GM12875 (cell line): ENCODE measurements around the gene BAMBI.

Experiments
- H3K4me3 ChIP-seq: one replicate; pipeline ENCODE4 v1.5.1; 2011; ENCODE audit warnings: low read depth, low read length, control low read depth
- TF ChIP-seq, protein P1 (sequence below): IDR thresholded peaks from 2 replicates; pipeline ENCODE4 v1.5.1; 2011; ENCODE audit warnings: low read depth, mild to moderate bottlenecking, control low read depth, inconsistent platforms, low read length, moderate library complexity, borderline replicate concordance; ENCODE audit not compliant: insufficient read depth

The BAMBI gene

GRCh38 chr10:28676326-28676967 lies 874 bp upstream of the BAMBI start:
- TF ChIP-seq, protein P1, sequence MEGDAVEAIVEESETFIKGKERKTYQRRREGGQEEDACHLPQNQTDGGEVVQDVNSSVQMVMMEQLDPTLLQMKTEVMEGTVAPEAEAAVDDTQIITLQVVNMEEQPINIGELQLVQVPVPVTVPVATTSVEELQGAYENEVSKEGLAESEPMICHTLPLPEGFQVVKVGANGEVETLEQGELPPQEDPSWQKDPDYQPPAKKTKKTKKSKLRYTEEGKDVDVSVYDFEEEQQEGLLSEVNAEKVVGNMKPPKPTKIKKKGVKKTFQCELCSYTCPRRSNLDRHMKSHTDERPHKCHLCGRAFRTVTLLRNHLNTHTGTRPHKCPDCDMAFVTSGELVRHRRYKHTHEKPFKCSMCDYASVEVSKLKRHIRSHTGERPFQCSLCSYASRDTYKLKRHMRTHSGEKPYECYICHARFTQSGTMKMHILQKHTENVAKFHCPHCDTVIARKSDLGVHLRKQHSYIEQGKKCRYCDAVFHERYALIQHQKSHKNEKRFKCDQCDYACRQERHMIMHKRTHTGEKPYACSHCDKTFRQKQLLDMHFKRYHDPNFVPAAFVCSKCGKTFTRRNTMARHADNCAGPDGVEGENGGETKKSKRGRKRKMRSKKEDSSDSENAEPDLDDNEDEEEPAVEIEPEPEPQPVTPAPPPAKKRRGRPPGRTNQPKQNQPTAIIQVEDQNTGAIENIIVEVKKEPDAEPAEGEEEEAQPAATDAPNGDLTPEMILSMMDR: no peak
- no peak overlapping the region for H3K4me3 ChIP-seq

DNA sequence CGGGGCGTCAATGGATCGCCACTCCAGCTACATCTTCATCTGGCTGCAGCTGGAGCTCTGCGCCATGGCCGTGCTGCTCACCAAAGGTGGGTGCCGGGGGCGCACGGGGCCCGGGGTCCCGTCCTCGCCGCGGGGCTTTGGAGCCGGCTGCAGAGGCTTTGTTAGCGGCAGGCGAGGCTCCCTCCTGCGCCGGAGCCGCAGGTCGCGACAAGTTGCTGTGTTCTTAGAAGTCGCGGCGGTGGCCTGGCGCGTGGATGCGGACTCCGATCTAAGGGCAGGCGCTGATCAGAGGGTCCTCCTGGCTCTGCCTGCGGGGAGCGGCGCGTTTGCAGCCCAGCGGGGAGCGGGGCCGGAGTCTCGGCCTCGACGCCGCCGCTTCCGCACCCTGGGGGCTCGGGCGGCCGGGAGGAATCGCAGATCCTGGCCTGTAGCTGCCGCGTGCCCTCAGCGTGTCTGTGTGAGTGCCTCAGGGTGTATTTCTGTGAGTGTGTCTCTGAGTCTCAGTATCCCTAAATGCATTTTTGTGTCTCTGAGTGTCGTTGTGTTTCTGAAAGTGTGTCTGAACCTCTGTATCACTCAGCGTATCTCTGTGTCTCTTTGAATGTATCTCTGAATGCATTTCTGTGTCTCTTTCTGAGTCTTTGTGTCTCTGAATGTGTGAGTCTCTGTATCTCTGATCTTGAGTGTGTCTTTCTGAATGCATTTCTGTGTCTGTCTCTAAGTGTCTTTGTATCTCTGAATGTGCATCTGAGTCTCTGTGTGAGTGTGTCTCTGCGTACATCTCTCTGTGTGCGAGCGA lies 766 bp downstream of the BAMBI start:
- no peak overlapping the region for H3K4me3 ChIP-seq
- TF ChIP-seq, protein P1: 0 out of 2 replicates have a peak, but pooled peaks have one; percentile 1

DNA sequence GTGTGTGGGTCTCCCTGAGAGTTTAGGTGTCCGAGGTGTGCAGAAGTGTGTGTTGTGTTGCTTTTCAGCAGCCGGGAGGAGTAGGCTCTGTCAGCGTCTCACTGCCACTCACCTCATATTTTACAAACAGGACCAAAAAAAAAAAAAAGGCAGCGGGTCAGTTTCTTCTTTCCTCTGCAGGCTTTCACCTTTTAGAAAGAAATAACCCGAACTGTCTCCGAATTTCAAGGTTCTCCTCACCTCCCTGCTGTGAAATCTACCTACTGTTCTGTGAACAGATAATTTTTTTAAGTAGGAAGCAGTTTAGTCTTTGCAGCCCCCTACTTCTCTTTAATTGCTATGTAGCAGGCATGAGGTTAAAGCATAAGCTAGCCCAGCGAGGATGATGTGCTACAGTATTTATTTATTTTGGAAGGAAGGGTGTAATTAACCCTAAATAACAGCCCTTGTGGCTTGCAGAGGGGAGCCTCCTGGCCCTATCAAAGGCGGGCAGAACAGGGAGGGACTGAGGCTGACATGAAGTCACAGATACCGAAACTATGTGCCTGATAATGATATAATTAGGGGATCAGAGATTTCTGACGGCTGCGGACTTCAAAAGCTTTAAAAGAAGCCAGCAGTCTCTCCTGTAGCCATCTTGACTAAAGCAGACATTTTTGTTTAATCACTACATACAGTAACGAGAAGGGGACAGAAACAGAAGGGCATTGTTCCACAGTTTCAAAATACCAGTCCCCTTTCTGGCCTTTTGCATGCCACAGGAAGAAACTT lies 1.6 kb downstream of the BAMBI start:
- TF ChIP-seq, protein P1: no peak
- H3K4me3 ChIP-seq: no peak overlapping the region

GRCh38 chr10:28679581-28680357 lies 2.4 kb downstream of the BAMBI start:
- H3K4me3 ChIP-seq: no peak overlapping the region
- TF ChIP-seq, protein P1: no peak

- TF ChIP-seq, protein P1: no peak
These were observed 3.0 kb downstream of the BAMBI start for GRCh38 chr10:28680358-28680752.

GRCh38 chr10:28681291-28681763 lies 4.0 kb downstream of the BAMBI start:
- H3K4me3 ChIP-seq: no peak overlapping the region
- TF ChIP-seq, protein P1: no peak

More at GRCh38 chr10:28680358-28680752, 3.0 kb downstream of the BAMBI start:
- no peak overlapping the region for H3K4me3 ChIP-seq
